ENCODE measurements around the gene ICAM5. TPM values are rescaled to one million over a fixed set of nuclear protein-coding genes. Genes with fewer than 3 reads are reported as not detected.

The ICAM5 gene
- total RNA-seq, 4 donors from 2014 or later, result 0.12 to 1.6 (median 1.3) TPM; not detected in 1

DNA sequence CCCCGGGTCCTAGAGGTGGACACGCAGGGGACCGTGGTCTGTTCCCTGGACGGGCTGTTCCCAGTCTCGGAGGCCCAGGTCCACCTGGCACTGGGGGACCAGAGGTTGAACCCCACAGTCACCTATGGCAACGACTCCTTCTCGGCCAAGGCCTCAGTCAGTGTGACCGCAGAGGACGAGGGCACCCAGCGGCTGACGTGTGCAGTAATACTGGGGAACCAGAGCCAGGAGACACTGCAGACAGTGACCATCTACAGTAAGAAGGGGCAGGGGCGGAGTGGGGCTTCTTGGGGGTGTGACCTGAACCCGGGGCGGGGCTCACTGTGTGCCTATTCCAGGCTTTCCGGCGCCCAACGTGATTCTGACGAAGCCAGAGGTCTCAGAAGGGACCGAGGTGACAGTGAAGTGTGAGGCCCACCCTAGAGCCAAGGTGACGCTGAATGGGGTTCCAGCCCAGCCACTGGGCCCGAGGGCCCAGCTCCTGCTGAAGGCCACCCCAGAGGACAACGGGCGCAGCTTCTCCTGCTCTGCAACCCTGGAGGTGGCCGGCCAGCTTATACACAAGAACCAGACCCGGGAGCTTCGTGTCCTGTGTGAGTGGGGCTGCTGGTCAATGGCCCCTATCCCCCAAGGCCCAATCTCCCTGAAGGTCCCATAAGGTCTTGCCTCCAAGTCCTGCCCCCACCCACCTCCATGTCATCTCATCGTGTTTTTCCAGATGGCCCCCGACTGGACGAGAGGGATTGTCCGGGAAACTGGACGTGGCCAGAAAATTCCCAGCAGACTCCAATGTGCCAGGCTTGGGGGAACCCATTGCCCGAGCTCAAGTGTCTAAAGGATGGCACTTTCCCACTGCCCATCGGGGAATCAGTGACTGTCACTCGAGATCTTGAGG is 5.4 kb upstream of the ICAM5 start:
- WGBS, 2 donors, result 89 to 97% methylated on average over 12 to 14 of the region's 34 CpGs
- Histone ChIP-seq H3K4me3 (no peak overlapping the region), H3K36me3 (peaks cover 0 to 38% (median 16%) of the 10 kb centered on the region in 3 donors), H3K27me3 (peaks cover 0 to 30% (median 3%) of the 10 kb centered on the region in 4 donors), H3K27ac (no peak overlapping the region), H3K4me1 (peaks cover 28 to 58% (median 34%) of the 10 kb centered on the region in 3 donors), H3K9me3 (no peaks in the 10 kb centered on the region)
- DNase-seq, result no peak
- intact Hi-C loops (cut with DNase I), result no loop called here
- no peak for TF ChIP-seq POLR2A (IDR thresholded peaks at IDR 0.05)
- TF ChIP-seq, protein P1, sequence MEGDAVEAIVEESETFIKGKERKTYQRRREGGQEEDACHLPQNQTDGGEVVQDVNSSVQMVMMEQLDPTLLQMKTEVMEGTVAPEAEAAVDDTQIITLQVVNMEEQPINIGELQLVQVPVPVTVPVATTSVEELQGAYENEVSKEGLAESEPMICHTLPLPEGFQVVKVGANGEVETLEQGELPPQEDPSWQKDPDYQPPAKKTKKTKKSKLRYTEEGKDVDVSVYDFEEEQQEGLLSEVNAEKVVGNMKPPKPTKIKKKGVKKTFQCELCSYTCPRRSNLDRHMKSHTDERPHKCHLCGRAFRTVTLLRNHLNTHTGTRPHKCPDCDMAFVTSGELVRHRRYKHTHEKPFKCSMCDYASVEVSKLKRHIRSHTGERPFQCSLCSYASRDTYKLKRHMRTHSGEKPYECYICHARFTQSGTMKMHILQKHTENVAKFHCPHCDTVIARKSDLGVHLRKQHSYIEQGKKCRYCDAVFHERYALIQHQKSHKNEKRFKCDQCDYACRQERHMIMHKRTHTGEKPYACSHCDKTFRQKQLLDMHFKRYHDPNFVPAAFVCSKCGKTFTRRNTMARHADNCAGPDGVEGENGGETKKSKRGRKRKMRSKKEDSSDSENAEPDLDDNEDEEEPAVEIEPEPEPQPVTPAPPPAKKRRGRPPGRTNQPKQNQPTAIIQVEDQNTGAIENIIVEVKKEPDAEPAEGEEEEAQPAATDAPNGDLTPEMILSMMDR (IDR thresholded peaks at IDR 0.05), result no peak

DNA sequence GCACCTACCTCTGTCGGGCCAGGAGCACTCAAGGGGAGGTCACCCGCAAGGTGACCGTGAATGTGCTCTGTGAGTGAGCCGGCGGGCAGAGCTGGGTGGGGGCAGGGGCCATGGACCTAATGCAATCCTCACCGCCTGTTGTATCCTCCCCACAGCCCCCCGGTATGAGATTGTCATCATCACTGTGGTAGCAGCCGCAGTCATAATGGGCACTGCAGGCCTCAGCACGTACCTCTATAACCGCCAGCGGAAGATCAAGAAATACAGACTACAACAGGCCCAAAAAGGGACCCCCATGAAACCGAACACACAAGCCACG is 4.8 kb upstream of the ICAM5 start:
- peaks cover 4 to 36% (median 6%) of the 10 kb centered on the region in 4 donors for H3K27me3 ChIP-seq
- TF ChIP-seq POLR2A (IDR thresholded peaks at IDR 0.05), result no peak
- TF ChIP-seq, protein P1 (IDR thresholded peaks at IDR 0.05), result no peak
- DNase-seq, result no peak
- WGBS, 2 donors, result 94 to 100% methylated on average over 4 to 6 of the region's 13 CpGs
- H3K36me3 ChIP-seq, result peaks cover 0 to 37% (median 16%) of the 10 kb centered on the region in 3 donors
- no peak overlapping the region for H3K4me3 ChIP-seq
- H3K4me1 ChIP-seq, result peaks cover 33 to 60% (median 40%) of the 10 kb centered on the region in 3 donors
- H3K27ac ChIP-seq, result no peak overlapping the region
- intact Hi-C loops (cut with DNase I), result no loop called here
- no peaks in the 10 kb centered on the region for H3K9me3 ChIP-seq

DNA sequence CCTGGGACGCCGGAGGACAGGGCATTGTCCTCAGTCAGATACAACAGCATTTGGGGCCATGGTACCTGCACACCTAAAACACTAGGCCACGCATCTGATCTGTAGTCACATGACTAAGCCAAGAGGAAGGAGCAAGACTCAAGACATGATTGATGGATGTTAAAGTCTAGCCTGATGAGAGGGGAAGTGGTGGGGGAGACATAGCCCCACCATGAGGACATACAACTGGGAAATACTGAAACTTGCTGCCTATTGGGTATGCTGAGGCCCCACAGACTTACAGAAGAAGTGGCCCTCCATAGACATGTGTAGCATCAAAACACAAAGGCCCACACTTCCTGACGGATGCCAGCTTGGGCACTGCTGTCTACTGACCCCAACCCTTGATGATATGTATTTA is 4.4 kb upstream of the ICAM5 start:
- no peak overlapping the region for H3K4me3 ChIP-seq
- intact Hi-C loops (cut with DNase I), result no loop called here
- TF ChIP-seq, protein P1 (IDR thresholded peaks at IDR 0.05), result no peak
- TF ChIP-seq POLR2A (IDR thresholded peaks at IDR 0.05), result no peak
- no peak overlapping the region for H3K27ac ChIP-seq
- 90% methylated on average over 2 to 4 of the region's 4 CpGs for WGBS, 2 donors
- no peaks in the 10 kb centered on the region for H3K9me3 ChIP-seq
- DNase-seq, result no peak
- H3K36me3 ChIP-seq, result peaks cover 0 to 37% (median 16%) of the 10 kb centered on the region in 3 donors
- peaks cover 6 to 41% (median 10%) of the 10 kb centered on the region in 4 donors for H3K27me3 ChIP-seq
- H3K4me1 ChIP-seq, result peaks cover 38 to 65% (median 45%) of the 10 kb centered on the region in 3 donors

DNA sequence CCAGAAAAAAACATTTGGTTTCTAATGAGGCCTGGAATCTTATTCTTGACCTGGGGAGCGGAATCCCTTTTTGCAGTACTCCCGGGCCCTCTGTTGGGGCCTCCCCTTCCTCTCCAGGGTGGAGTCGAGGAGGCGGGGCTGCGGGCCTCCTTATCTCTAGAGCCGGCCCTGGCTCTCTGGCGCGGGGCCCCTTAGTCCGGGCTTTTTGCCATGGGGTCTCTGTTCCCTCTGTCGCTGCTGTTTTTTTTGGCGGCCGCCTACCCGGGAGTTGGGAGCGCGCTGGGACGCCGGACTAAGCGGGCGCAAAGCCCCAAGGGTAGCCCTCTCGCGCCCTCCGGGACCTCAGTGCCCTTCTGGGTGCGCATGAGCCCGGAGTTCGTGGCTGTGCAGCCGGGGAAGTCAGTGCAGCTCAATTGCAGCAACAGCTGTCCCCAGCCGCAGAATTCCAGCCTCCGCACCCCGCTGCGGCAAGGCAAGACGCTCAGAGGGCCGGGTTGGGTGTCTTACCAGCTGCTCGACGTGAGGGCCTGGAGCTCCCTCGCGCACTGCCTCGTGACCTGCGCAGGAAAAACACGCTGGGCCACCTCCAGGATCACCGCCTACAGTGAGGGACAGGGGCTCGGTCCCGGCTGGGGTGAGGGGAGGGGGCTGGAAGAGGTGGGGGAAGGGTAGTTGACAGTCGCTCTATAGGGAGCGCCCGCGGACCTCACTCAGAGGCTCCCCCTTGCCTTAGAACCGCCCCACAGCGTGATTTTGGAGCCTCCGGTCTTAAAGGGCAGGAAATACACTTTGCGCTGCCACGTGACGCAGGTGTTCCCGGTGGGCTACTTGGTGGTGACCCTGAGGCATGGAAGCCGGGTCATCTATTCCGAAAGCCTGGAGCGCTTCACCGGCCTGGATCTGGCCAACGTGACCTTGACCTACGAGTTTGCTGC is 2.7 kb upstream of the ICAM5 start, which contains the start of gene ICAM4:
ICAM4 (plus strand) TSS at position 153 of the 935 bp plus-strand sequence; CDS start at position 211, 58 bp downstream.
- peak within 1 kb of the TSS in 3 of 4 donors; percentile 22 to 38 (median 23) for H3K4me3 ChIP-seq
- H3K4me1 ChIP-seq, result peaks cover 55 to 82% (median 62%) of the 10 kb centered on the region in 3 donors
- WGBS, 2 donors, result 3 to 19% methylated on average over 6 to 20 of the region's 59 CpGs
- TF ChIP-seq POLR2A (IDR thresholded peaks at IDR 0.05), result no peak
- TF ChIP-seq, protein P1 (IDR thresholded peaks at IDR 0.05), result no peak
- peaks cover 11 to 58% (median 14%) of the 10 kb centered on the region in 4 donors for H3K27me3 ChIP-seq
- no peak for DNase-seq
- peaks cover 0 to 31% (median 16%) of the 10 kb centered on the region in 3 donors for H3K36me3 ChIP-seq
- intact Hi-C loops (cut with DNase I), result no loop called here
- no peaks in the 10 kb centered on the region for H3K9me3 ChIP-seq
- H3K27ac ChIP-seq, result peak within 1 kb of the TSS in 2 of 4 donors; percentile 19 to 70

Data from esophagus squamous epithelium (tissue), 5 donors.